ENCODE measurements around the gene PTPRN2.
A peak's percentile ranks its signal among the peaks of the same experiment; 100 is the strongest.

Gene PTPRN2

DNA sequence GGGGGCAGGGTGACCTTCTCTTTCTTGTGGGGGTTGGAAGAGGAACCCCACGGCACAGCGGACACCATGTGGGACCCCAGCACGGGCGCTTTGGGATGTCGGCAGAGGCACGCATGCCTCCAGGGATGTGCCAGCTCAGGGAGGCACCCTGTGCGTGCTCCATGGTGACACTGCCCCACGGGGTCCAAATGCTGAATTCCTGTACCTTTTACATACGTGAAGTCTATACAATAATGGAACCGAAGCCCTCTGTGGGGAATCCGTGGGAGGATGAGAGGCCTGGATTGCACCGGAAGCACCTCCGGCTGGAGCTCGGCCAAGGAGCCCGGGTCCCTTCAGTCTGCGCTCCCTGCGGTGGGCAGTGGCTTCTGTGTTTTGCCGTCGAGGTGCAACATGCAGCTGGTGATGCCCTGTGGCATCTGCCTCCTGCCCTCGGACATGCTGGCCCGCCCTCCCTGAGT, 726.6 kb downstream of the PTPRN2 start:
- H3K27me3 ChIP-seq (ENCODE audit: control insufficient read depth in 5 of 5, insufficient read depth in 4 of 5, low read length in 5 of 5), result peaks cover 0 to 3% (median 0%) of the 10 kb centered on the region in 5 donors
- no peak overlapping the region for H3K27ac ChIP-seq (ENCODE audit: low read depth, low read length)
- peaks cover 0 to 3% (median 0%) of the 10 kb centered on the region in 5 donors for H3K4me1 ChIP-seq (ENCODE audit: control insufficient read depth in 5 of 5, insufficient read depth in 5 of 5, low read length in 5 of 5)
- no peaks in the 10 kb centered on the region for H3K36me3 ChIP-seq (ENCODE audit: control insufficient read depth in 5 of 5, insufficient read depth in 5 of 5, low read length in 5 of 5)
- H3K9ac ChIP-seq (ENCODE audit: low read length in 5 of 5), result no peak overlapping the region
- no peak overlapping the region for H3K4me3 ChIP-seq (ENCODE audit: low read depth in 1 of 5, low read length in 5 of 5)
- H3K9me3 ChIP-seq (ENCODE audit: control insufficient read depth in 5 of 5, low read length in 5 of 5), result no peaks in the 10 kb centered on the region

DNA sequence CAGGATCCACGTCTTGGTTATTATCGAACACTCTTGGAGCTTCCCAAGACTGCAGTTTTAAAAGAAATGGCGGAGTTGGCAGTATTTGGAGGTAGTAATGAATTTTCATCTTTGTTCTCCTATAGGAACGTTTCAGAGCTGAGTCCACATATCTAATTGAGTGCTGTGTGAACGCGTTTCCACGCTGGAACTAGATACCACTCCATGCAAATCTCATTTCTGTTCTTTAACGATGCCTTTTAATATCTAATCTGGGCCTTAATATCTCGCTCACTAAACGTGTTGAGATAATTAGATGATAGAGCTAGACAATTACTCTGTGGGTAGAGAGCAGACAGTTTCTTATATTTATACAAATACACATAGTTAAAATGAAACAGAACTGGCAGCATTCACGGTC, 727.2 kb downstream of the PTPRN2 start:
- H3K9me3 ChIP-seq (ENCODE audit: control insufficient read depth in 5 of 5, low read length in 5 of 5), result no peaks in the 10 kb centered on the region
- no peaks in the 10 kb centered on the region for H3K36me3 ChIP-seq (ENCODE audit: control insufficient read depth in 5 of 5, insufficient read depth in 5 of 5, low read length in 5 of 5)
- H3K9ac ChIP-seq (ENCODE audit: low read length in 5 of 5), result no peak overlapping the region
- peaks cover 0 to 7% (median 0%) of the 10 kb centered on the region in 5 donors for H3K4me1 ChIP-seq (ENCODE audit: control insufficient read depth in 5 of 5, insufficient read depth in 5 of 5, low read length in 5 of 5)
- no peak overlapping the region for H3K27ac ChIP-seq (ENCODE audit: low read depth, low read length)
- H3K27me3 ChIP-seq (ENCODE audit: control insufficient read depth in 5 of 5, insufficient read depth in 4 of 5, low read length in 5 of 5), result peaks cover 0 to 3% (median 0%) of the 10 kb centered on the region in 5 donors
- H3K4me3 ChIP-seq (ENCODE audit: low read depth in 1 of 5, low read length in 5 of 5), result no peak overlapping the region

DNA sequence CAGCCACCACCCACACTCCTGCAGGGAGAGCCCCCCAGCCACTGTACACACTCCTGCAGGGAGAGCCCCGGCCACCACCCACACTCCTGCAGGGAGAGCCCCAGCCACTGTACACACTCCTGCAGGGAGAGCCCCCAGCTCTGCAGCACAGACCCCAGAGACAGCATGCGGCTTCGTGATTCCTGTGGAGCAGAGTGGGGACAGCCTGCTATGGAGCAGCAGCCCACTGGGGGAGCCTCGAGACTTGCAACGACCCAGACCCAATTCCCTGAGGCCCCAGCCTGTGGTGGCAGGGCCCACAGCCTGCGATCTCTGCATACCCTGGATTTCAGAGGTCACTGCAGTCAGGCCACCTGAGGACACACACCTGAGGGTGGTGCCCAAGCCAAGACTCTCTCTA, 727.7 kb downstream of the PTPRN2 start:
- no peak overlapping the region for H3K27ac ChIP-seq (ENCODE audit: low read depth, low read length)
- H3K27me3 ChIP-seq (ENCODE audit: control insufficient read depth in 5 of 5, insufficient read depth in 4 of 5, low read length in 5 of 5), result peaks cover 0 to 3% (median 0%) of the 10 kb centered on the region in 5 donors
- H3K4me1 ChIP-seq (ENCODE audit: control insufficient read depth in 5 of 5, insufficient read depth in 5 of 5, low read length in 5 of 5), result peaks cover 0 to 11% (median 2%) of the 10 kb centered on the region in 5 donors
- H3K36me3 ChIP-seq (ENCODE audit: control insufficient read depth in 5 of 5, insufficient read depth in 5 of 5, low read length in 5 of 5), result no peaks in the 10 kb centered on the region
- H3K4me3 ChIP-seq (ENCODE audit: low read depth in 1 of 5, low read length in 5 of 5), result no peak overlapping the region
- no peak overlapping the region for H3K9ac ChIP-seq (ENCODE audit: low read length in 5 of 5)
- no peaks in the 10 kb centered on the region for H3K9me3 ChIP-seq (ENCODE audit: control insufficient read depth in 5 of 5, low read length in 5 of 5)

DNA sequence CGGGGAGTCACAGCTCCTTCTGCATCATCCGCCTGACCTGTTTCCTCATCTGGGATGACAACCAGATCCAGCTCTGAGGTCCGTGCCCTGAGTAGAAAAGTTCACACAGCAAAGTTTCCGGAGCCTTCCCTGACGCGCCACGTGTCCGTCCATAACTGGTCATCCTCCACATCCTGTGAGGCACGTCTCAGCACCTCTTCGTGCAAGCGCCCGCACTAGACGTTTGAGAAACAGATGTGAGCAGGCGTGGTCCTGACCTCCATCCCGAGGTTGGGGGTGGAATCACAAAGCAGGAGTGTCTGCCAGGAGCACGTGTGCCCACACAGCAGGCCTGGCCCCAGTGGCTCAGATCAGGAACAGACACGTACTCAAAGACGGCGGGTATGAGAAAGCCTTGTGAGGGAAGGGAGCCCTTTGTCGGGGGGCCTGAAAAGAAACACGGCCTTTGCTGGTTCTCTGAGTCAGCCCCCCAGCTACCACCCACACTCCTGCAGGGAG, 730.0 kb downstream of the PTPRN2 start:
- Histone ChIP-seq H3K4me3 (ENCODE audit: low read depth in 1 of 5, low read length in 5 of 5) (no peak overlapping the region), H3K4me1 (ENCODE audit: control insufficient read depth in 5 of 5, insufficient read depth in 5 of 5, low read length in 5 of 5) (peaks cover 3 to 33% (median 15%) of the 10 kb centered on the region in 5 donors), H3K27me3 (ENCODE audit: control insufficient read depth in 5 of 5, insufficient read depth in 4 of 5, low read length in 5 of 5) (peaks cover 0 to 3% (median 0%) of the 10 kb centered on the region in 5 donors), H3K36me3 (ENCODE audit: control insufficient read depth in 5 of 5, insufficient read depth in 5 of 5, low read length in 5 of 5) (no peaks in the 10 kb centered on the region), H3K9me3 (ENCODE audit: control insufficient read depth in 5 of 5, low read length in 5 of 5) (no peaks in the 10 kb centered on the region), H3K9ac (ENCODE audit: low read length in 5 of 5) (no peak overlapping the region), H3K27ac (ENCODE audit: low read depth, low read length) (no peak overlapping the region)

DNA sequence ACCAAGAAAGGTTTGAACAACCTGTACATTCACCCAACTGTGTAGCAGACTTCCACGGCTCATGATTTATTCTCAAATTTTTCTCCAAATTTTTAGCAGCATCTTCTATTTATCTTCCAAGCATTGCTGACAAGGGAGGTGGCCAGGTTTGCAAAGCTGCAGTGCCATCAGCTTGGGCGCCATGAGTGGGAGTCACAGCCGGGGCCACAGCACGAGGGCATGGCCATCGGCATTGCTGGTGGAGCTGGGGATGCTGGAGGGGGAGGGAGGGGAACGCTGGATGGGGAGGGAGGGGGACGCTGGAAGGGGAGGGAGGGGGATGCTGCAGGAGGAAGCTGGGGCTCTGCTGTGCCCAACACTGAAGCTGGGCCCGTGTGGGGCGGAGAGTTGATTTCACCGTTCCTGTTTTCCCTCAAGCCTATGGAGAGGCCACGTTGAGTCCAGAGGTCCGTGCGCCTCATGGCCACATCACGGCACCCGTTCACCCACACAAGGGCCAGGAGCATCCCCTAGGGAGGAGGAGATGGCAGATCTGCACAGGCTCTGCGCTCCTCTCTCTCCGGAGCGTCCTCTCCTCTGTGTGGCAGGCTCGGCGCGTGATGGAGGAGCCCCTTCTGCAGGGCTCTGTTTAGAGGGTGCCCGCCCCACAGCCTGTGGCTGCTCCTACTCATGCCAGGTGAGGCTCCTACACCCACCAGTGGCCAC, 730.6 kb downstream of the PTPRN2 start:
- Histone ChIP-seq H3K27me3 (ENCODE audit: control insufficient read depth in 5 of 5, insufficient read depth in 4 of 5, low read length in 5 of 5) (peaks cover 0 to 3% (median 0%) of the 10 kb centered on the region in 5 donors), H3K9me3 (ENCODE audit: control insufficient read depth in 5 of 5, low read length in 5 of 5) (no peaks in the 10 kb centered on the region), H3K4me3 (ENCODE audit: low read depth in 1 of 5, low read length in 5 of 5) (no peak overlapping the region), H3K36me3 (ENCODE audit: control insufficient read depth in 5 of 5, insufficient read depth in 5 of 5, low read length in 5 of 5) (no peaks in the 10 kb centered on the region), H3K9ac (ENCODE audit: low read length in 5 of 5) (no peak overlapping the region), H3K27ac (ENCODE audit: low read depth, low read length) (no peak overlapping the region), H3K4me1 (ENCODE audit: control insufficient read depth in 5 of 5, insufficient read depth in 5 of 5, low read length in 5 of 5) (peaks cover 3 to 33% (median 17%) of the 10 kb centered on the region in 5 donors)

DNA sequence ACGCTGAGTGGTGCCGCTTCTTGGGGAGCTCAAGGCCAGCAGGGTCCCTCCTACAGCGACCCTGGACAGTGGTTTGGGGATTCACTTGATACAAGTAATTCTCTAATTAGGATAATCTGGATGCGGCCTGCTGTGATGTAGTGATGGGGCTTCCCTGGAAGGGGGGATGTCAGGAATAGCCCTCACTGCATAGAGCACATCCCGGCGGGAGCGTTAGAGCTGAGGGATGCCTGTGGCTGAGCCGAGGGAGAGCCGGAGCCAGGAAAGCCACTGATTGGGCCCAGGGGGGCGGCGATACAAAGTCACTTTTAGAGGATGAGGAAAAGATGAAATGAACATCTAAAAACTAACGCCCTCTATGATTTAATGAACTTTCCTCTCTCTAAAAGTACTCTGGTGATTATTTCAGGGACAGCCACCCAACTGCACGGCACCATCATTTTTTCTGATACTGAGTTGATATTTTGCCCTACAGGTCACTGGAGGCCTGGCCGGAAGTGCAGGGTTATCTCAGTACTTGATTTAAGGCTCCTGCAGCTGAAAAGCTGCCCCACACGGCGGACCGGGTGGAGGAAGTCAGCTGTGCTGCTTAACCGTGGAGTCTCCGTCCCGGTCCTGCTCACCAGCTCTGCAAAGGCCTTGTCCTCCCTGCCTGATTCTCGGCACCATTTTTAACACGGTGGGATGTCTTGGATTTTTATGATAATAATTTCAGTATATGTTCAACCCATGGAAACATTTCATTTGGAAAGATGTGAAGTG, 732.0 kb downstream of the PTPRN2 start:
- peaks cover 3 to 42% (median 27%) of the 10 kb centered on the region in 5 donors for H3K4me1 ChIP-seq (ENCODE audit: control insufficient read depth in 5 of 5, insufficient read depth in 5 of 5, low read length in 5 of 5)
- no peak overlapping the region for H3K4me3 ChIP-seq (ENCODE audit: low read depth in 1 of 5, low read length in 5 of 5)
- H3K9me3 ChIP-seq (ENCODE audit: control insufficient read depth in 5 of 5, low read length in 5 of 5), result no peaks in the 10 kb centered on the region

DNA sequence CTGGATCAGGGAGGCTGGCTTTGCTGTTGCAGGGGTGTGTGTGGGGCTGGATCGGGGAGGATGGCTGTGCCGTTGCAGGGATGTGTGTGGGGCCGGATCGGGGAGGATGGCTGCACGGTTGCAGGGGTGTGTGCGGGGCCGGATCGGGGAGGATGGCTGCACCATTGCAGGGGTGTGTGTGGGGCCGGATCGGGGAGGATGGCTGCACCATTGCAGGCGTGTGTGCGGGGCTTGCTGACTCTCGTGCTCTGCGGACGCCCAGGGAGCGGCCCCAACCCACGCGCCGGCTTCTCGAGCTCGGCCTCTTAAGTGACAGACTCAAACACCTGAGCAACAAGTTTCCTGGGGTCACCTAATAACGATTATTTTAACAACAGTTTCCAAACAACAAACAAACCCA, 732.6 kb downstream of the PTPRN2 start:
- H3K9ac ChIP-seq (ENCODE audit: low read length in 5 of 5), result no peak overlapping the region
- H3K9me3 ChIP-seq (ENCODE audit: control insufficient read depth in 5 of 5, low read length in 5 of 5), result no peaks in the 10 kb centered on the region
- H3K36me3 ChIP-seq (ENCODE audit: control insufficient read depth in 5 of 5, insufficient read depth in 5 of 5, low read length in 5 of 5), result no peaks in the 10 kb centered on the region
- peak overlapping the region in 2 of 5 donors; percentile 19 to 30 for H3K4me3 ChIP-seq (ENCODE audit: low read depth in 1 of 5, low read length in 5 of 5)
- H3K4me1 ChIP-seq (ENCODE audit: control insufficient read depth in 5 of 5, insufficient read depth in 5 of 5, low read length in 5 of 5), result peaks cover 3 to 42% (median 27%) of the 10 kb centered on the region in 5 donors
- H3K27me3 ChIP-seq (ENCODE audit: control insufficient read depth in 5 of 5, insufficient read depth in 4 of 5, low read length in 5 of 5), result peaks cover 0 to 6% (median 0%) of the 10 kb centered on the region in 5 donors
- no peak overlapping the region for H3K27ac ChIP-seq (ENCODE audit: low read depth, low read length)

More for the DNA sequence above, 732.0 kb downstream of the PTPRN2 start:
- Histone ChIP-seq H3K27ac (ENCODE audit: low read depth, low read length) (no peak overlapping the region), H3K36me3 (ENCODE audit: control insufficient read depth in 5 of 5, insufficient read depth in 5 of 5, low read length in 5 of 5) (no peaks in the 10 kb centered on the region), H3K9ac (ENCODE audit: low read length in 5 of 5) (no peak overlapping the region), H3K27me3 (ENCODE audit: control insufficient read depth in 5 of 5, insufficient read depth in 4 of 5, low read length in 5 of 5) (peaks cover 0 to 6% (median 0%) of the 10 kb centered on the region in 5 donors)

DNA sequence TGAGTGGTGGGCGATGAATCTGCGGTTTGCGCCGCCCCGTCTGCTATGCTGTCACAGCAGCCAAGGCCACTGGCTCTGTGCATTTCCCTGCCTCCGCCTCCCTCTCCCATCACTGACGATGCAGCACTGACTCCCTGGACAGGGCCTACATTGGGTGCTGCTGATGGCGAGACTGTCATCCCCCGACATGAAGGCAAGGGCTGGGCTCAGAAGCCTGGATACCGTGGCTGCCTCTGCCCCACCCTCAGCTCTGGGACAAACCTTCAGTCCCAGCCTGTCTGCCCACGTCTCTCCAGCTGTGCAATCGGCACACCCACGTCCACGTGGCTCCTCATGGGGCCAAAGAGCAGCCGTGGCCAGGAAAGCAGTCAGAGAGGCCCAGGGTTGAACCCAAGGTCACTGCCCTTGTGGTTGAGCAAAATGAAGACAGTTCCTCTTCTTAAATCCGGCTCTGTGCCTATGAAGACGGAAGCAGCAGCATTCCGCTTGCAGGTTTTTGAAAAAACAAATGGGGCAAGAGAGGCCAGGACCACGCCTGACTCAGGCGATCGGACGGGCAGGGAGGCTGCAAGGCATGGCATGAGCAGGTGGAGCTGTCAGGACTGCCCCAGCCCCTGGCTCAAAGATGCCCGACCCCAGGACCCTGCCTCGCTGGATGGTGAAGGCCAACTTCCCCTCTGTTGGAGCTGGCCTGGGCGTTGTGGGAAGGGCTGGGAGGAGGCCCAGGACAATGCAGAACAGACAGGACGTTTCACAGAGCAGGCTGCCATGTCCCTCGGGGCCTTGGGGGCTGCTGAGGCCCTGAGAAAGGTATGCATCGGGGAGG, 733.3 kb downstream of the PTPRN2 start:
- Histone ChIP-seq H3K4me3 (ENCODE audit: low read depth in 1 of 5, low read length in 5 of 5) (peak overlapping the region in 3 of 5 donors; percentile 4 to 30 (median 19)), H3K27ac (ENCODE audit: low read depth, low read length) (no peak overlapping the region)

DNA sequence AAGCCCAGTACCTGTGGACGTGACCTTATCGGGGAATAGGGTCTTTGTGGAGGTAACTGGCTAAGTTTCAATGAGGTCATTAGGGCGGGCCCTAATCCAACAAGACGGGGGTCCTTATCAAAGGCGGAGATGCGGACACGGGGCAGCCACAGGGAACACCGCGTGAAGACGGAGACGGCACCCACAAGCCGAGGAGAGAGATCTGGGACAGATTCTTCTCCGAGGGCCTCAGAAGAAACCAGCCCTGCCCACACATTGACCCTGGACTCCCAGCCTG, 733.9 kb downstream of the PTPRN2 start:
- Histone ChIP-seq H3K9ac (ENCODE audit: low read length in 5 of 5) (no peak overlapping the region), H3K4me3 (ENCODE audit: low read depth in 1 of 5, low read length in 5 of 5) (peak overlapping the region in 1 of 5 donors; percentile 4), H3K9me3 (ENCODE audit: control insufficient read depth in 5 of 5, low read length in 5 of 5) (no peaks in the 10 kb centered on the region), H3K27ac (ENCODE audit: low read depth, low read length) (no peak overlapping the region), H3K27me3 (ENCODE audit: control insufficient read depth in 5 of 5, insufficient read depth in 4 of 5, low read length in 5 of 5) (peaks cover 0 to 14% (median under 1%) of the 10 kb centered on the region in 5 donors), H3K36me3 (ENCODE audit: control insufficient read depth in 5 of 5, insufficient read depth in 5 of 5, low read length in 5 of 5) (no peaks in the 10 kb centered on the region), H3K4me1 (ENCODE audit: control insufficient read depth in 5 of 5, insufficient read depth in 5 of 5, low read length in 5 of 5) (peaks cover 3 to 42% (median 27%) of the 10 kb centered on the region in 5 donors)

More for the DNA sequence above, 733.3 kb downstream of the PTPRN2 start:
- H3K9me3 ChIP-seq (ENCODE audit: control insufficient read depth in 5 of 5, low read length in 5 of 5), result no peaks in the 10 kb centered on the region
- H3K4me1 ChIP-seq (ENCODE audit: control insufficient read depth in 5 of 5, insufficient read depth in 5 of 5, low read length in 5 of 5), result peaks cover 3 to 42% (median 27%) of the 10 kb centered on the region in 5 donors
- H3K36me3 ChIP-seq (ENCODE audit: control insufficient read depth in 5 of 5, insufficient read depth in 5 of 5, low read length in 5 of 5), result no peaks in the 10 kb centered on the region
- peaks cover 0 to 10% (median 0%) of the 10 kb centered on the region in 5 donors for H3K27me3 ChIP-seq (ENCODE audit: control insufficient read depth in 5 of 5, insufficient read depth in 4 of 5, low read length in 5 of 5)
- H3K9ac ChIP-seq (ENCODE audit: low read length in 5 of 5), result no peak overlapping the region
